GM04503 (cell line): ENCODE data around the gene ATP9A.
"Not testable (repeated sequence)": the region's sequence is repeated elsewhere in the genome, so short reads cannot be mapped to it uniquely, and the experiment has no call there.

Experiments
- DNase-seq: peaks from one replicate; pipeline ENCODE4 v3.0.0-alpha.2; 2012; ENCODE audit warnings: low read depth

ATP9A gene

DNA sequence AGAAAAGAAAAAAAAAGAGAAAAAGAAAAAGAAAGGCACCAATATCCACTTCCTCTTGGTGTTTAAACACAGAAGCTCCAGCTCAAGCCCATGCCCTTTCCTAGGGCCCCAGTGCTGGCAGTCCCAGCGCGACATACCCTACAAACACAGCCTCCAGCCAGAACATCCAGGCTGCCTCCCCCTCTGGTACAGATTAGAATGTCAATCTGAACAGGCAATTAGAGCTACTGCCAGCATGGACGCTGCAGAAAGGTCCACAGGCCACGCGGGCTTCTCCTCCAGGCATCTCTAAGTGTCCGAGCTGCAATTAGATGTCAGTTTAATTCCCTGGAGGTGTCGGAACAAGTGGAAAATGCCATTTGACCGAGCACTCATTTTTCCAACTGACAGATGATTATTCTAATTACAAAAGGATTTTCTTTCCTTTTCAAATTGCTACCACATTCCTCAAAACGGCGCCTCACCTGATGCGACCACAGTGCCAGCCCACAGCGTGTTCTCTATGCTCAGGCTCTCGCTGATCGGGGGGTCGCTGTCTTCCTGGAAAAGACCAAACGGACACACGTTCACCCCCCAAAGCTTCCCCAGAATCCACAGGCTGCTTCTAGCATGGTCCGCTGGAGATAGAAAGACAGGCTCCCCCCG is 79.5 kb downstream of the ATP9A start:
- no peak for DNase-seq

DNA sequence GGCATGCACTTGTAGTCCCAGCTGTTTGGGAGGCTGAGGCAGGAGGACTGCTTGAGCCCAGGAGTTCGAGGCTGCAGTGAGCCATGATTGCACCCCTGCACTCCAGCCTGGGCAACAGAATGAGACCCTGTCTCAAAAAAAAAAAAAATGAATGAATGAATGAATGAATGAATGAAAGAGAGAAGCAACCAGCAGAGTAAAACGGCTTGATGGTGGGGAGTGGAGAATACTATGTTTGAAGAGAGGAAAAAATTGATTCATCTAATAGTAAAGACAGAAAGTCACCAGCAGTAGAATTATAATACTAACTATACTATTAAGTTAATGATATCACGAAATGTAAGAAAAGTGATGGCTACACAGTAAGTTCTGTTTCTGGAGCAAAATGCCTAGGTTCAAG is 80.6 kb downstream of the ATP9A start:
- no peak for DNase-seq

DNA sequence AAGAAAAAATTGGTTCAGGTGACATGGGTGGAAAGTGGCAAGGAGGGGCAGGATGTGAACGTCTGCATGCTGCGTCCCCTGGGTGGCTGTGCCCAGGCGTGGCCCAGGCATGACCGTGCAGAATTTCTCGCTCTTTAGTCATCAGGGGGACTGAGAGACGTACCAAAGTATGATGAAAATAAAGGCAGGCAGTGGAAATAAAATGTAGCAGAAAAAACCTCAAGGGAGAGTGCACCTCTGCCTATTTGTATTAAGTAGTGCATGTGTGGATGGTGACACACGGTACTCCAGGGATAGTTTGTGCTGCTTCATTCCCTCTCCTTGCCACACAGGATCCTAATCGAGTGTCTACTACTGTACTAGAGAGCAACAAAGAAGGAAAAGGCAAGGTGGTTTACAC is 81.1 kb downstream of the ATP9A start:
- no peak for DNase-seq

DNA sequence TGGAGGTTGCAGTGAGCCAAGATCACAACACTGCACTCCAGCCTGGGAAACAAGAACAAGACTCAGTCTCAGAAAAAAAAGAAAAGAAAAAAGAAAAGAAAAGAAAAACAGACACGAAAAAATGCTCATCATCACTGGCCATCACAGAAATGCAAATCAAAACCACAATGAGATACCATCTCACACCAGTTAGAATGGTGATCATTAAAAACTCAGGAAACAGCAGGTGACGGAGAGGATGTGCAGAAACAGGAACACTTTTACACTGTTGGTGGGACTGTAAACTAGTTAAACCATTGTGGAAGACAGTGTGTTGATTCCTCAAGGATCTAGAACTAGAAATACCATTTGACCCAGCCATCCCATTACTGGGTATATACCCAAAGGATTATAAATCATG is 82.7 kb downstream of the ATP9A start:
- DNase-seq, result not testable (repeated sequence)

DNA sequence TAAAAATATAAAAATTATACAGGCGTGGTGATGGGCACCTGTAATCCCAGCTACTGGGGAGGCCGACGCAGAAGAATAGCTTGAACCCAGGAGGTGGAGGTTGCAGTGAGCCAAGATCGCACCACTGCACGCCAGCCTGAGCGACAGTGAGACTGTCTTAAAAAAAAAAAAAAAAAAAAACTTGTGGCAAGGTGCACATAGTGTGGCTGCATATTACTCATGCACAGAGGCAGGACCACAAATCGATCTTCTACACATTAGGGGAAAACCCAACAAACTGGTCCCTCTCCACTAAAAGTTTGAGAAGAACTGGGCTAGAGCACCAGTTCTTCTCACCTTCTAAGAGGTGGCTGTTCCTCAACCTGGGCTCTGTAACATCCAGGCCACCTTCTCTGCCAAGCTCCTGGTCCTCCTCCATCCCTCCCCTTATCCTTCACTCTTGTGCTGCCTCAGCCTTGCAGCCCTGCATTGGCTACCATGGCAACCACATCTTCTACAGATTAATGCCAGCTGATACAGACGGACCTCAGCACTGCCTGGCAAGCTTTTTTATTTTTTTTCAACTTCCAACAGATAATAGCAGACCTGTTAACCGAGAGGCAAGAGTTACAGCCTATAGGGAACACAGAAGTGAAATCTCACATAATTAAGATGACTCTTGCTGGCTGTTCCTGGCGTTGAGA is 88.0 kb downstream of the ATP9A start:
- DNase-seq, result no peak

DNA sequence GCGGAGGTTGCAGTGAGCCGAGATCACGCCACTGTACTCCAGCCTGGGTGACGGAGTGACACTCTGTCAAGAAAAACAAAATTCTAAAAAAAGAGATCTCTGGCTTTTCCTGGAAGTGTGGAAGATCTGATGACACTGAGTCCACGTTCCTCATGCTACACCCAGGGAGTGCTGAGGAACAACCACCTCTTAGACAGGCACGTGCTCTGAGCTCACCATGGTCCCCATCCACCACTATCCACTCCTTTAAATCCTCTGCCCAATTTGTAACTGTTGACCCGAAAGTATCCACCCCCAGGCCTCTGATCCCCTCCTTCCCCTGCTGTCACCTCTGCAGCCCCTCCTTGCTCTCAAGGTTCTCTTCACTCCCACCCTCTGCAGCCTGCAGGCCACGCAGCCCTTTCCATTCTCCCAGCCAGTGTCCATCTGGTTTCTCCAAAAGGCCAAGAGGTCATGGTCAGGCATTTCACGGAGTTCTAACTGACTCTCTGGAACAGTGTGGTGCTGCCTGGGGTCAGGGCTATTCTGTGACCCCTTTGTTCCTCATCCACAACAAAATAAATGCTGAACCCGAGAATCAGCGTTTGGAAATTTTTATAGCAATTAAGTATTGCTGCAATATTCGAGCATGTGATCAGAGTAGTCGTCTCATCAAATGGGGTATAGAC is 88.8 kb downstream of the ATP9A start:
- no peak for DNase-seq

DNA sequence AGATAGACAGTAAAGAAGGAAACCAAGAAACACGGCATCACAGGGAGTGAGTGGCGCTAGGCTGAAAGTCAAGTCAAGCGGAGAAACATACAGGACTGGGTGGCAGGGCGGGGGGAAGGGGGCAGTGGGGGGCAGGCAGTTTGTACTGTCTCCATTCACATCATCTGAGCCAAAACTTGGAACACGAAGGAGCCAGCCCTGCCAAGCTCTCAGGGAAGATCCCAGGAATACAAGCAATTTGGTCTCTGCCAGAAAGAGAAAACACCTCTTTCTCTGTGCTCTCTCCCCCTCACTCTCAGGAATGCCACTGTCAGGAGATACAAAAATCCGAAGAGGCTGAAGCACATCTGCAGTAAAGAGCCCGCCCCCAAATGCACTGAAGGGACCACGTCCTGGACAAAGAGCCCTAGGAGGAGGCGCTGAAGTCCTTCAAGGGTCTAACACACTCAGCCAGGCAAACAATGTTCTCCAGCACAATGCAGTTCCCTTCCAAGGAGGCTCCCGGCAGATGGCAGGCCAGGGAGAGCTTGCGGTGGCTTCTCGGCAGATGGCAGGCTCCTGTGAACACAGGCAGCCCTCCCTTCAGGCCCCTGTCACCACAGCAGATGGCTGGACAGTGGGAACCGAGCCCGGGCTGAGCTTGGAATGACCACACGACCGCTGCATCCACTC is 90.0 kb downstream of the ATP9A start:
- no peak for DNase-seq

DNA sequence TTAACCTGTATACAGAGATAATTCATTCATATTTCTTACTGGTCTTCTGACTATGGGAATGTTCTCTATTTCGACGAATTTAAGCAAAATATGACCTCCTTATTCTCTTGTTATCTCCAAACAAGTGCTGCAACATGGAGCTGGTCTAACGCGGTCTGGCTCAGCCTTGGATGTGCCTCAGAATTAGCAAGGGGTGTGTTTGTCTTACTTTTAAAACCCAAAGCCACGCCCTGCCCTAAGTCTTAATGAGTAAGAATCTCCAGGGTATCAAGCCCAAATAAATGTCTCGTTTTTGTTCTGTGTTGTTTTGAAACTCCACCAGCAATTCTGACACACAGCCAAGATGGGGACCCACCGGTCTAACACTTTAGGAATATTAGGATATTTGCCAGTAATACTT is 99.2 kb downstream of the ATP9A start:
- DNase-seq, result no peak

DNA sequence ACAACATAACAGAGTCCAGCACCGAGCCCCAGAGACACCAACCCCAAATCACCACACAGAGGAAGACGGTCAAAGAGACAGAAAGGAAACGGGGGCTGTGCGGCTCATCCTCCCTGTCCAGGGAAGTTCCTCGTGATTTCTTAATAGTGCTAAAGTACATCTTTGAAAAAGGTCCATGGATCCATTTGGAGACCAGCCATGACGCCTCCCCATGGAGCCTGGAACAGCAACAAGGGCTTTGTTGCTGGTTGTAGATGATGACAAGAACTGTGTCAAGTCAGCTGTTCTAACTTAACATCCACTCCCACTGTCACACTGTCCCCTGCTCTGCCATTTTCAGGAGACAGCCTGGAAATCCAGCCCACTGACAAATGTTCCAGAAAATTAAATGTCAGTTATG is 99.7 kb downstream of the ATP9A start:
- DNase-seq, result no peak

DNA sequence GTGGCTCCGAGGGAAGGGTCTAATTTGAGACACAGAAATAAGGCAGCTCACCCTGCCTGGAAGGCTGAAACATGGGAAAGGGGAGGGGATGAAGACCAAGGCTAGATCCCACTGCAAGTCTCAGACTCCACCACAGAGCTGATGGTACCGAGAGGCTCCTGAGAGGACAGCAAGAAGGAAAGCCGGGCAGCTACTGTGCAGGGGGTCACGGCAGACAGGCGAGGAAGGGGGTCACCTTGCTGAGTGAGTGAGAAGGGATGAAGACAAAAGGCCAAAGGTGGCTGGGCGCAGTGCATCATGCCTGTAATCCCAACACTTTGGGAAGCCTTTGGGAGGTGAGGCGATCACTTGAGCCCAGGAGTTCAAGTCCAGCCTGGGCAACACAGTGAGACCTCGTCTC is 100.7 kb downstream of the ATP9A start:
- DNase-seq, result no peak

DNA sequence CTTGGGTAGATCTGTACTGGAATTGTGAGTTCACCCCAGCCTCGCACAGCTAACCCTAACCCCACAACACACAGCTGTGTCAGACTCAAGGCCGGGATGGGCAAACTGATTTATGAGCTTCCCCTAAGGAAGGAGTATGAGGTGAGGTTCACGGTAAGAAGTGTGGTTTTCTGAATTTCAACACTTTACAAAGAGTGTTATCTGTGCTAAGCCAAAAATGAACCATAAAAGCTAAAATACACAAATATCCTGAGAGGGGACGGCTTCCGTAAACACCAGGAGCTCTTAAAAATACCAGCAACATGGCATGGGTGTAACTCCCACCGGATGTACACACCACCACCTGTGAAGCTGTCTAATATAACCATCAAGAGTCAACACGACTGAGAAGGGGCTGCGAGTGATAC is 101.2 kb downstream of the ATP9A start:
- DNase-seq, result no peak

DNA sequence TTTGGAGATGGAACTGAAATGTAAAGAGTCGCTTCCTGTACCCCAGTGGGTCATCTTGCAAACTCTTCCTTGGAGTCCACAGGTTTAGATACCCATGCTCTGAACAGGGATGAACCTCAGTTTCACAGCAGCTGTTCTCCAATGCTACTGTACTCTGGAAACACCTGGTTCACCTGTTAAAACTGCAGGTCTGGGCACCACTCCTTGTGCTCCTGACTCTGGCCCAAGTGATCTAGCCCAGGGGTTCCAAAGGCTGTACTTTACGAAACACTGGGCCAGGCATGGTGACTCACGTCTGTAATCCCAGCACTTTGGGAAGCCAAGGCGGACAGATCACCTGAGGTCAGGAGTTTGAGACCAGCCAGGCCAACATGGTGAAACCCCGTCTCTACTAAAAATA is 102.1 kb downstream of the ATP9A start:
- no peak for DNase-seq

DNA sequence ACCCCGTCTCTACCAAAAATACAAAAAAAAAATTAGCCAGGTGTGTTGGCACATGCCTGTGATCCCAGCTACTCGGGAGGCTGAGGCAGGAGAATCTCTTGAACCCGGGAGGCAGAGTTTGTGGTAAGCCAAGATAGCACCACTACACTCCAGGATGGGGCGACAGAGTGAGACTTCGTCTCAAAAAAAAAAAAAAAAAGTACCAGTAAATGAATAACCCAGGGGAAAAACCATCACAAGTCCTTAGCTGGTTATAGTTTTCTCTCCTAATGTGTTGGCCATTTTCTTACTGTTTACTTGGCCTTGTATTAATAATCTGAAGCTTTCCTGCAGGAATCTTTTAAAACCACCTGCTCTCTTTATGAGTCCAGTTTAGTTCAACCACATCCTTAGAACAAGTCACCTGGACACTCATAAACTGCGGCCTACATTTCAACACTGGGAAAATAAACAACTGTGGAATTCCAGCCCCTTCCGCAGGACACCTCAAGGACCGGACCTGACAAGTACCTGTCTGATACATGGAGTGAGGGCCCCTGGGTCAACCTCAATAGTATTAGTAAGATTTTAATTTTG is 102.6 kb downstream of the ATP9A start:
- no peak for DNase-seq

DNA sequence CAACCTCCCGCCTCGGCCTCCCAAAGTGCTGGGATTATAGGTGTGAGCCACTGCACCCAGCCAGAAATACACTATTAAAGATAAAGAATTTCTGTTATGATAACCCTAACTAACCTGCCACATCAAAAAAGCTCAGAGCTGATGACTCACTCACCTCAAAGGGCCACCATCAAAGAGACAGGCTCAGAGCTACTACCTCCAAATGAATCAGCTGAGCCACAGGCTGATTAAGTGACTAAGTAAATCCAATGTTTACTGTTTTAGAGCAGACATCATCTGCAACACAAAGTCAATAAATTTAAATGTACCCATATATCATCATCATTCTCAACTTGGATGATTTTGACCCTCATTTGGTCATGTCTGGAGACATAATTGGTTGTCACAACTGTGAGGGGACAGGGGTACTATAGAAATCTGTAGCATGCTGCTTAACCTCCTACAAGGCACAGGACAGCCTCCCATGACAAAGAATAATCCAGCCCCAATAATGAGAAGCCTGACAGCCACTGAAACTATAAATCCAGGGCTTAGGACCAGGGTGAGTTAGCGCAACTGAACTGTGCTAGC is 106.5 kb downstream of the ATP9A start:
- peak; percentile 15 for DNase-seq

DNA sequence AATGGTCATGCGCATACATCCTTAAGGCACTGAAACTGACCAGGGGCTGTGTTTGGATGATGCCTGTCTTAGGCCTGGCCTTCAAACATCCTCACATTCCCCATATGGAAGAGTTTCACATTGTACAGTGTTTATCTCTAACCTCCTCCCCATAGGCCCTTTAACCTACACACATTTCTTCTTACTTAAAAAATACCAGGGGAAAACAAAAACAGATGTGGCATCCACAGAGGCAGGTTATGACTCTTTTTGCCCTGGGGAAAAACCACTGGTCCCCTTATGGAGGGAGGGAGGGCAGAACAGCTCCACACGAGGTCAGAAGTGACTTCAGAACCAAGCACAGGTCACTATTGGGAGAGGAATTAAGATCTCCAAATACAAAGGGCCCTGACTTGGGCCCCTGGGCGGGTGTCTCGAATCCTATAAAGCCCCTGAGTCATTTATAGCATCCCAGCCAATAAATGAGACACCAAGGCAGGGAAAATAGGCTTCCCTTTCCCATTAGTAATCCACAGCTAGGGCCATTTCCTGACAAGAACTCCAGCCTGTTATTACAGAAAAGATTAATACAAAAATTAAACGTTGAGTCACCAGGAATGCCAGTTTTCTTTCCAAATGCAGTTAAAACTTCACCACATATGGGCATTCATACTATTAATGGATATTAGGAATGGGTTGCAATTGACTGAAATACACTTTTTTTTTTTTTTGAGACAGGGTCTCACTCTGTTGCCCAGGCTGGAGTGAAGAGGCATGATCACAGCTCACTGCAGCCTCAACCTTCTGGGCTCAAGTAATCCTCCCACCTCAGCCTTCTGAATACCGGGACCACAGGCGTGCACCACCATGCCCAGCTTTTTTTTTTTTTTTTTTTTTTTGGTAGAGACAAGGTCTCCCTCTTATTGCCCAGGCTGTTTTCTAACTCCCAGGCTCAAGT is 107.2 kb downstream of the ATP9A start:
- peak; percentile 84 for DNase-seq

DNA sequence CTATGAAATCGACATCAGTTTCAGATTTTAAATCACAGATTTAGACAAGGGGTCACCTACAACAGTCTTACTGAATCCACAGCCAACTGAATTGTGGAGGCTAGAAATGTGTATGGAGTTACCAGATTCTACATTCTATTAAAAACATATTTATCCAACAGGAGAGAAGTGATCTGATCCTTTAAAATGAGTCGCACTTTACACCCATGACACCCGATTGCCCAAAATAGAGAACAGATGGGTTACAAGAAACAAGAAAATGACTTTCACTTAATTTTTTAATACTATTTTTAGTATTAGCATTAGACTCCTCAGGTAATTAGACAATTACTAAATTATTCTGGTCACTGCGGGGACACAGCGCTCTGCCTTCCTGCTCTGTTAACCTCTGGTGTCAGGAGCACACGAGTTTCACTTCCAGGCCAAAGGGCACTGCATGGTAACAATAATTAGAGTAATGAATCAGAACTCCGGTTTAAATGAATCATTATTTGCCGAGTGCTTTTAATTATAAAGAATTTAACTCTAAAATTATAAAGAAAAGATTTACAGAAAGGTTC is 108.6 kb downstream of the ATP9A start:
- DNase-seq, result no peak

DNA sequence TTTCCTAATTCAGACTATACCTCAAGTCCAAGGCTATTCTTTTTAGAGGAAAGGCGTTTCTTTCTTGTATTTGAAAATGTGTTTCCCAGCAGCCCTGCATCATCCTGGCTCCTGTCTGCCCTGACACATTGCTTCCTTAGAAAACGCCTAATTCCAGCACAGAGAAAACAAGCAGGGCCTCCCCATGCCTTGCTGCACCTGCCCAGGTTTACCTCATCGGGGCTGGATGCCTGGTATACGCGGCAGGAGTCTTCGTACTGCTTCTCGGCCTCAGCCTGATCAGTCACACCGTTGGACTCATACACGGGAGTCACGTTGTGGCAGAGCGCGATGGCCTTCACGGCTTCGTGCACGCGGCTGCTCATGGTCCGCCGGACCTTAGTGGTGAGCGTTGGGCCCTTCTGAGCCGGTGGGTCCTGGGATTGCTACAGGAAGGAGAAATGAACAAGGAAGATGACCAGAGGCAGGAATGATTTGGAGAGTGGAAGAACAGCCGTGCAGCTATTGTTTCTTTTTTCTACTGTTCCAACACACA is 111.4 kb downstream of the ATP9A start:
- no peak for DNase-seq

DNA sequence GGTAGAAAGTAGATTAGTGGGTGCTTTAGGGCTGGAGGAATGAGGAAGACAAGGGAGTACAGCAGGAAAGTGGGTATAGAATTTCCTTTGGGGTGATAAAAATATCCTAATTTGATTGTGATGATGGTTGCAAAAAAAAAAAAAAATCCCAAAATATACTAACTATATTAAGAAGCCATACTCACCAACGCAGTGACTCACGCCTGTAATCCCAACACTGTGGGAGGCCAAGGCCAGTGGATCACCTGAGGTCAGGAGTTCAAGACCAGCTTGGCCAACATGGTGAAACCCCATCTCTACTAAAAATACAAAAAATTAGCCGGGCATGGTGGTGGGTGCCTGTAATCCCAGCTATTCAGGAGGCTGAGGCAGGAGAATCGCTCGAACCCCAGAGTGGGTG is 112.1 kb downstream of the ATP9A start:
- not testable (repeated sequence) for DNase-seq

DNA sequence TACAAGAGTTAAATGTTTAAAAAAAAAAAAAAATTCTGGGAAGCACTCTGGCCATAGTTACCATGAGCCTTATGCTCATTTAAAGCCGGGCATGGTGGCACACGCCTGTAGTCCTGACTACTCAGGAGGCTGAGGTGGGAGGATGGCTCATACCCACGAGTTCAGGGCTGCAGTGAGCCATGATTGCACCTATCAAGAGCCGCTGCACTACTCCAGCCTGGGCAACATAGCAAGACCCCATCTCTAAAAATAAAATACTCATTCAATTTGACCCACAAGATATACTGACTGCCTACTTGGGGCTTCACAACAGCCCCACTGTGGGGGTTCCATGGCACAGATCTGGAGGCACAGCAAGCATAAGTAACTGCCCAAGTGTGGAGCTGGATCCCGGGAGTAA is 113.7 kb downstream of the ATP9A start:
- no peak for DNase-seq

DNA sequence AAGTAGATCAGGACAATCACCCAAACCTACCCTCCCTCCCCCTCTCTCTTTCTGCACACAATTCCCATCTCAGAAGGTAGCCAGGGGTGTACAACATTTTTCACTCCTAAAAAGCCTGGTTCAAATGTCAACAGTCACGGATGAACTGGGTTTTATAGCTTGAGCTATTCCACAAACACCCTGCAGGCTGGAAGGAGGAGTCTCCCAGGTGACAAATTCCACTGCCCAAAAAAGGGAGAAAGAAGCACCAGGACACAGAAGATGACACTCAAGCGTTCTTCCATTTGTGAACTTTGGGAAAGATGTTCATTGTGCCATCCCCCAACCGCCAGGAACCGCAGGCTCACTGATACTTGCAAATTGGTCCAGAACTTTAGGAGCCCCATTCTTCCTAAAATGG is 114.1 kb downstream of the ATP9A start:
- no peak for DNase-seq

DNA sequence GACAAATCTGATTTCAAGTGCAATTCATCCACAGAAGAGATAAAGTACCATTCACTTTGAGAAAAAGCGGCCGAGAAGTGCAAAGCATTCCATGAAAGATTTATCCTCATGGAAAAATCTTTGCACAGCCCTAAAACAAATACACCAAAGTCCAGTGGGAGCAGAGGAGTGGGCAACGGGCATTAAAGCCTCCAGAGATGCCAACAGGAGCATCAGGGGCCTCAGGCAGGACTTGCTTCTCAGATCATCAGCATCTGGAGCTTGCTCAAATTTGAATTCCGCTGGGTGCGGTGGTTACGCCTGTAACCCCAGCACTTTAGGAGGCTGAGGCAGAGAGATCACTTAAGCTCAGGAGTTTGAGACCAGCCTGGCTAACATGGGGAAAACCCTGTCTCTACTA is 115.0 kb downstream of the ATP9A start:
- DNase-seq, result no peak
